ENCODE data around the gene UBASH3B.

GRCh38 chr11:122746050-122746478 is 90.5 kb downstream of the UBASH3B start:
- TF ChIP-seq POLR2A (IDR thresholded peaks at IDR 0.05), result no peak
- no peak for TF ChIP-seq CTCF (IDR thresholded peaks at IDR 0.05)
